Left colon (tissue), 2 donors: ENCODE measurements around the gene OMP. TPM values are rescaled to one million over a fixed set of nuclear protein-coding genes. Genes with fewer than 3 reads are reported as not detected.

Experiments
- ATAC-seq: fragments of 200-7000 bp; cut with Tn5 transposase; one replicate; pipeline ENCODE4 v1.9.1; 2020; ENCODE audit warnings: mild to moderate bottlenecking, moderate library complexity
- DNase-seq, 2 donors: peaks; one replicate each; pipeline ENCODE4 v3.0.0-alpha.2; 2020
- intact Hi-C, 2 donors: fragments of 100-400 bp; cut with DNase I in 1 of 2; cut with micrococcal nuclease in 1 of 2; formaldehyde crosslinking; loops; one replicate each; pipeline versions ENCODE4 v1.11.2 to v1.14.0; 2022; cut with DNase I, micrococcal nuclease
- total RNA-seq, 2 donors: library from RNA; stranded (reverse); fragmentation: NEBNext Ultra II Directional; extraction: Animal tissue kit (Norgen Biotek cat#: 25700); gene quantifications; one replicate each; pipeline ENCODE4 v1.2.1, GENCODE V29; 2021
- donor health status: DM: no; HTN: no; CAD: no.
- donor health status: DM: yes; HTN: yes; CAD: no.

The OMP gene
- total RNA-seq, 2 donors from 2014 or later, result 7.1 to 11.9 TPM

GRCh38 chr11:77067861-77068443 is 34.7 kb upstream of the OMP start:
- ATAC-seq, result no peak
- intact Hi-C loops, result no loop called here
- DNase-seq, result peak in 1 of 2 donors; percentile 36

GRCh38 chr11:77068457-77069335 is 33.9 kb upstream of the OMP start:
- DNase-seq, result peak in 1 of 2 donors; percentile 28
- intact Hi-C loops, result no loop called here

GRCh38 chr11:77069336-77069968 is 33.2 kb upstream of the OMP start:
- no peak for ATAC-seq
- DNase-seq, result peak in 1 of 2 donors; percentile 22
- intact Hi-C loops, result no loop called here

More at GRCh38 chr11:77068457-77069335, 33.9 kb upstream of the OMP start:
- no peak for ATAC-seq

GRCh38 chr11:77069969-77070582 is 32.6 kb upstream of the OMP start:
- ATAC-seq (no peak), DNase-seq (peak in 1 of 2 donors; percentile 23)
- intact Hi-C loops, result no loop called here

- DNase-seq, result peak in 1 of 2 donors; percentile 26
- no peak for ATAC-seq
- intact Hi-C loops, result no loop called here
These were observed 31.6 kb upstream of the OMP start for GRCh38 chr11:77071077-77071476.

GRCh38 chr11:77071671-77072605 is 30.7 kb upstream of the OMP start:
- intact Hi-C loops, result no loop called here
- ATAC-seq, result no peak
- DNase-seq, result peak in 1 of 2 donors; percentile 50

GRCh38 chr11:77072851-77073327 is 29.8 kb upstream of the OMP start:
- no peak for ATAC-seq
- DNase-seq, result no peak
- intact Hi-C loops, result no loop called here

- ATAC-seq (peak; percentile 72), DNase-seq (peak; percentile 87 to 96)
- intact Hi-C loops, result no loop called here
These were observed 29.2 kb upstream of the OMP start for GRCh38 chr11:77073328-77074001.

- ATAC-seq (peak; percentile 47), DNase-seq (peak; percentile 77 to 83)
- intact Hi-C loops, result no loop called here
These were observed 28.4 kb upstream of the OMP start for GRCh38 chr11:77074205-77074604.

GRCh38 chr11:77074626-77075221 is 27.9 kb upstream of the OMP start:
- ATAC-seq (peak; percentile 1), DNase-seq (peak in 1 of 2 donors; percentile 43)
- intact Hi-C loops, result no loop called here

GRCh38 chr11:77075425-77075905 is 27.2 kb upstream of the OMP start:
- ATAC-seq (peak; percentile 73), DNase-seq (peak; percentile 64 to 84)
- intact Hi-C loops, result no loop called here

- no peak for DNase-seq
- intact Hi-C loops, result no loop called here
- no peak for ATAC-seq
These were observed 23.0 kb upstream of the OMP start for GRCh38 chr11:77079666-77080065.

GRCh38 chr11:77080643-77081210 is 21.9 kb upstream of the OMP start:
- intact Hi-C loops, result no loop called here
- no peak for ATAC-seq
- peak in 1 of 2 donors; percentile 23 for DNase-seq

- no peak for ATAC-seq
- intact Hi-C loops, result no loop called here
- DNase-seq, result no peak
These were observed 21.2 kb upstream of the OMP start for GRCh38 chr11:77081381-77081851.

- peak; percentile 30 to 34 for DNase-seq
- peak; percentile 23 for ATAC-seq
- intact Hi-C loops, result no loop called here
These were observed 20.4 kb upstream of the OMP start for GRCh38 chr11:77081976-77082836.
